Measurements from ENCODE around the gene TMED6. TPM values are rescaled to one million over a fixed set of nuclear protein-coding genes. Genes with fewer than 3 reads are reported as not detected.
A peak's percentile ranks its signal among the peaks of the same experiment; 100 is the strongest.

TMED6 gene
- total RNA-seq, 1 experiment from 2014 or later = 0.72 TPM

DNA sequence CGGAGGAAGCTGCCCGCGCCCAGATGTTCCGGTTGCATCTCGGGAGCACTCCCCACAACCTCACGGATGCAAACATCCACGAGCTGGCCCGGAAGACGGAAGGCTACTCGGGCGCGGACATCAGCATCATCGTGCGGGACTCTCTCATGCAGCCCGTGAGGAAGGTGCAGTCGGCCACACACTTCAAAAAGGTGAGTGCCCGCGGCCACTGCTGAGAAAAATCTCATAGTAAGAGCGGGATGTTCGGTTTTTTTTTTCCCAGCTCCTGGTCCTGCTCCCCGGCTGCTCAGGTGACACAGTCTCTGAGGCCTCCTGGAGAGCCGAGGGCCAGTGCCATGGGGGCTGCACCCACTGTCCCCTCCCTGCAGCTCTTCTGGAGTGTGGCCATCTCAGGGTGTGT is 30.5 kb downstream of the TMED6 start:
- H3K27me3 Mint-ChIP-seq (ENCODE audit: low read depth) = no peaks in the 10 kb centered on the region
- peak overlapping the region; percentile 88; the same call in 1 of the 2 replicates for H3K27ac Mint-ChIP-seq
- no peaks in the 10 kb centered on the region for H3K4me1 Mint-ChIP-seq
- H3K36me3 Mint-ChIP-seq = peaks cover 71% of the 10 kb centered on the region
- POLR2A ChIA-PET = no interaction called here
- ATAC-seq (no peak), DNase-seq (ENCODE audit: low spot score) (no peak)
- no peaks in the 10 kb centered on the region for H3K9me3 Mint-ChIP-seq
- TF ChIP-seq, protein P1, sequence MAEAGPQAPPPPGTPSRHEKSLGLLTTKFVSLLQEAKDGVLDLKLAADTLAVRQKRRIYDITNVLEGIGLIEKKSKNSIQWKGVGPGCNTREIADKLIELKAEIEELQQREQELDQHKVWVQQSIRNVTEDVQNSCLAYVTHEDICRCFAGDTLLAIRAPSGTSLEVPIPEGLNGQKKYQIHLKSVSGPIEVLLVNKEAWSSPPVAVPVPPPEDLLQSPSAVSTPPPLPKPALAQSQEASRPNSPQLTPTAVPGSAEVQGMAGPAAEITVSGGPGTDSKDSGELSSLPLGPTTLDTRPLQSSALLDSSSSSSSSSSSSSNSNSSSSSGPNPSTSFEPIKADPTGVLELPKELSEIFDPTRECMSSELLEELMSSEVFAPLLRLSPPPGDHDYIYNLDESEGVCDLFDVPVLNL (CRISPR knock-in tag; IDR thresholded peaks at IDR 0.05; ENCODE audit: borderline replicate concordance, low read depth) = no peak
- TF ChIP-seq OVOL2 (CRISPR knock-in tag; IDR thresholded peaks at IDR 0.05; ENCODE audit: borderline replicate concordance) (no peak), TEAD1 (CRISPR knock-in tag; IDR thresholded peaks at IDR 0.05) (no peak), ZNF423 (CRISPR knock-in tag; IDR thresholded peaks at IDR 0.05) (no peak), NFATC4 (CRISPR knock-in tag; IDR thresholded peaks at IDR 0.05) (no peak), ZNF317 (CRISPR knock-in tag; IDR thresholded peaks at IDR 0.05; ENCODE audit: borderline replicate concordance, low read depth) (no peak), MYBL2 (CRISPR knock-in tag; IDR thresholded peaks at IDR 0.05) (no peak), NR2C2 (CRISPR knock-in tag; IDR thresholded peaks at IDR 0.05) (no peak)
- H3K4me3 Mint-ChIP-seq = no peak overlapping the region
- CTCF ChIA-PET = no interaction called here

DNA sequence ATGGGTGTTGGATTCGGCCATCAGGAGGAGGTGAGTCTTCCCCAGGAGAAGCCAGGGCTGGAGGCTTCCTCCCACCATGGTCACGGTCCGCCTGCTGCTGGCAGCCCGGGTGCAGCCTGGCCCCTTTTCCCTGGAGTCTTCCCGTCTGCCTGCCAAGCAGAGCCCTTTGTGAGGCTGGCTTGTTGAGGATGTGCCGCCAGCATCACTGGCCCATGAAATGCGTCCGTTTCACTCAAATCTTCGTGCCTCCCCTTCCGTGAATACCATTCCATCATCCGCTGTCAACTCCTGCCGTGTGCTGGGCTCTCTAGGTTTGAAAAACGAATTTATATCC is 30.9 kb downstream of the TMED6 start:
- ATAC-seq (no peak), DNase-seq (ENCODE audit: low spot score) (no peak)
- Mint-ChIP-seq H3K27me3 (ENCODE audit: low read depth) (no peaks in the 10 kb centered on the region), H3K9me3 (no peaks in the 10 kb centered on the region), H3K27ac (no peak overlapping the region; the same call in 1 of the 2 replicates), H3K4me3 (no peak overlapping the region), H3K36me3 (peaks cover 71% of the 10 kb centered on the region), H3K4me1 (no peaks in the 10 kb centered on the region)
- POLR2A ChIA-PET = no interaction called here
- no peak for TF ChIP-seq ZNF263 (CRISPR knock-in tag; IDR thresholded peaks at IDR 0.05; ENCODE audit: low read depth)
- TF ChIP-seq JAZF1 (CRISPR knock-in tag; IDR thresholded peaks at IDR 0.05) = no peak
- TF ChIP-seq ZNF671 (CRISPR knock-in tag; IDR thresholded peaks at IDR 0.05) = no peak
- no peak for TF ChIP-seq SP1 (CRISPR knock-in tag; conservative IDR thresholded peaks at IDR 0.05)
- TF ChIP-seq ESRRA (CRISPR knock-in tag; IDR thresholded peaks at IDR 0.05; ENCODE audit: borderline replicate concordance) = no peak
- no peak for TF ChIP-seq RORB (CRISPR knock-in tag; IDR thresholded peaks at IDR 0.05)
- CTCF ChIA-PET = no interaction called here

DNA sequence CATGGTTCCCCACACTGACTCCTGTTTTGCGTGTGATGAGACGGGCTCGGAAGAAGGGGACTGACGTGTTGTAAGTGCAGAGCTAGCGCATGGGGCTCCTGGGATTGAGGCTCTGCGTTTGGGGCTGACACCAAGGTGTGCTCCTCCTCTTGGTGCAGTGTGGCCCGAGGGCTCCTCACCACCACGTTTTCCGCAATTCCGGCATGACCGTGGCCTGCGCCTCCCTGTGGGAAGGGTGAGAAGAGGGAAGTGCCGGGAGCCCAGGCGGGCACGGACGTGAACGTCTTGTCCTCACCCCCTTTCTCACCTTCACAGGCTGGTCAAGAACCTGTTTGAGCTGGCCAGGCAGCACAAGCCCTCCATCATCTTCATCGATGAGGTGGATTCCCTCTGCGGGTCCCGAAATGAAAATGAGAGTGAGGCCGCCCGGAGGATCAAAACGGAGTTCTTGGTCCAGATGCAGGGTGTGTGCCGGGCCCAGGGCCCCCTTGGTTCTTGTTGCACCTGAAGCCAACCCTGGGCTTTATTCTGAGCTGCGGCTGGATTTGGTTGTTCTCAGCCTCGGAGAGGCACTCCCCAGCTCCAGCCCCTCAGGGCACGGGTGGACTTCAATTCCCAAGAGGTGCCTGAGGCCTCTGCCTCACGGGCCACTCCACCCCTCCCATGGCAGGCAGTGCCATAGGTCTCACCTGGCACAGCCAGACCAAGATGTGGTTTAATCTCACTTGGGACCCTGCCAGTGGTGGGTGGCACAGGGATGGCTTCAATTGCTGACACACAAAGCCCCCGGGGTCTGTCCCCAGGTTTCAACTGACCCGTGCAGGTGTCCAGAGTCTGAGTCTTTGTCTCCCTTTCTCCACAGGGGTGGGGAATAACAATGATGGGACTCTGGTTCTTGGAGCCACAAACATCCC is 31.5 kb downstream of the TMED6 start:
- ATAC-seq (no peak), DNase-seq (ENCODE audit: low spot score) (no peak)
- Mint-ChIP-seq H3K9me3 (no peaks in the 10 kb centered on the region), H3K4me3 (no peak overlapping the region), H3K27me3 (ENCODE audit: low read depth) (no peaks in the 10 kb centered on the region), H3K27ac (peak overlapping the region; percentile 82; the same call in 1 of the 2 replicates), H3K36me3 (peaks cover 70% of the 10 kb centered on the region), H3K4me1 (no peaks in the 10 kb centered on the region)
- POLR2A ChIA-PET = no interaction called here
- TF ChIP-seq, protein P2, sequence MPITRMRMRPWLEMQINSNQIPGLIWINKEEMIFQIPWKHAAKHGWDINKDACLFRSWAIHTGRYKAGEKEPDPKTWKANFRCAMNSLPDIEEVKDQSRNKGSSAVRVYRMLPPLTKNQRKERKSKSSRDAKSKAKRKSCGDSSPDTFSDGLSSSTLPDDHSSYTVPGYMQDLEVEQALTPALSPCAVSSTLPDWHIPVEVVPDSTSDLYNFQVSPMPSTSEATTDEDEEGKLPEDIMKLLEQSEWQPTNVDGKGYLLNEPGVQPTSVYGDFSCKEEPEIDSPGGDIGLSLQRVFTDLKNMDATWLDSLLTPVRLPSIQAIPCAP (CRISPR knock-in tag; IDR thresholded peaks at IDR 0.05) = no peak
- CTCF ChIA-PET = no interaction called here

DNA sequence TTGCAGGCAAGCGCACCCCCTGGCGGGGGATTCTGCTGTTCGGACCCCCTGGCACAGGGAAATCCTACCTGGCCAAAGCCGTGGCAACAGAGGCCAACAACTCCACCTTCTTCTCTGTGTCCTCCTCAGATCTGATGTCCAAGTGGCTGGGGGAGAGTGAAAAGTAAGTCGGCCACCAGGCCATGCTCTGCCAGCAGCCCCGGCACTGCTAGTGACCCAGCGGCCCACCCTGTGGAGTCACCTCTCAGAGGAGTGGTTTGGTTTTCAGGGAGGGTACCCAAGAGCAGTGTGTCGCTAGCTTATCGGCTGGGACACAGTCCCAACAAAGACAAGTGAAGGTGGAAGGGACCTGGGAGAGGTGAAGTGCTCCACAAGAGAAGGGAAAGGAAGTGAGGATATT is 32.2 kb downstream of the TMED6 start:
- CTCF ChIA-PET = no interaction called here
- peaks cover 64% of the 10 kb centered on the region for H3K36me3 Mint-ChIP-seq
- H3K27ac Mint-ChIP-seq = peak overlapping the region; percentile 82; the same call in 1 of the 2 replicates
- POLR2A ChIA-PET = no interaction called here
- no peak for DNase-seq (ENCODE audit: low spot score)
- H3K27me3 Mint-ChIP-seq (ENCODE audit: low read depth) = no peaks in the 10 kb centered on the region
- no peaks in the 10 kb centered on the region for H3K9me3 Mint-ChIP-seq
- no peak overlapping the region for H3K4me3 Mint-ChIP-seq
- no peak for ATAC-seq
- H3K4me1 Mint-ChIP-seq = no peaks in the 10 kb centered on the region
- no peak for TF ChIP-seq FOXP1 (CRISPR knock-in tag; IDR thresholded peaks at IDR 0.05; ENCODE audit: borderline replicate concordance)
- TF ChIP-seq, protein P3, sequence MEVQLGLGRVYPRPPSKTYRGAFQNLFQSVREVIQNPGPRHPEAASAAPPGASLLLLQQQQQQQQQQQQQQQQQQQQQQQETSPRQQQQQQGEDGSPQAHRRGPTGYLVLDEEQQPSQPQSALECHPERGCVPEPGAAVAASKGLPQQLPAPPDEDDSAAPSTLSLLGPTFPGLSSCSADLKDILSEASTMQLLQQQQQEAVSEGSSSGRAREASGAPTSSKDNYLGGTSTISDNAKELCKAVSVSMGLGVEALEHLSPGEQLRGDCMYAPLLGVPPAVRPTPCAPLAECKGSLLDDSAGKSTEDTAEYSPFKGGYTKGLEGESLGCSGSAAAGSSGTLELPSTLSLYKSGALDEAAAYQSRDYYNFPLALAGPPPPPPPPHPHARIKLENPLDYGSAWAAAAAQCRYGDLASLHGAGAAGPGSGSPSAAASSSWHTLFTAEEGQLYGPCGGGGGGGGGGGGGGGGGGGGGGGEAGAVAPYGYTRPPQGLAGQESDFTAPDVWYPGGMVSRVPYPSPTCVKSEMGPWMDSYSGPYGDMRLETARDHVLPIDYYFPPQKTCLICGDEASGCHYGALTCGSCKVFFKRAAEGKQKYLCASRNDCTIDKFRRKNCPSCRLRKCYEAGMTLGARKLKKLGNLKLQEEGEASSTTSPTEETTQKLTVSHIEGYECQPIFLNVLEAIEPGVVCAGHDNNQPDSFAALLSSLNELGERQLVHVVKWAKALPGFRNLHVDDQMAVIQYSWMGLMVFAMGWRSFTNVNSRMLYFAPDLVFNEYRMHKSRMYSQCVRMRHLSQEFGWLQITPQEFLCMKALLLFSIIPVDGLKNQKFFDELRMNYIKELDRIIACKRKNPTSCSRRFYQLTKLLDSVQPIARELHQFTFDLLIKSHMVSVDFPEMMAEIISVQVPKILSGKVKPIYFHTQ (CRISPR knock-in tag; IDR thresholded peaks at IDR 0.05) = no peak
- TF ChIP-seq NR1H2 (CRISPR knock-in tag; IDR thresholded peaks at IDR 0.05) = no peak
- no peak for TF ChIP-seq TCF7 (CRISPR knock-in tag; IDR thresholded peaks at IDR 0.05; ENCODE audit: low read depth)
- no peak for TF ChIP-seq OVOL2 (CRISPR knock-in tag; IDR thresholded peaks at IDR 0.05; ENCODE audit: borderline replicate concordance)
- TF ChIP-seq NFE2L1 (CRISPR knock-in tag; IDR thresholded peaks at IDR 0.05) = no peak
- TF ChIP-seq, protein P4, sequence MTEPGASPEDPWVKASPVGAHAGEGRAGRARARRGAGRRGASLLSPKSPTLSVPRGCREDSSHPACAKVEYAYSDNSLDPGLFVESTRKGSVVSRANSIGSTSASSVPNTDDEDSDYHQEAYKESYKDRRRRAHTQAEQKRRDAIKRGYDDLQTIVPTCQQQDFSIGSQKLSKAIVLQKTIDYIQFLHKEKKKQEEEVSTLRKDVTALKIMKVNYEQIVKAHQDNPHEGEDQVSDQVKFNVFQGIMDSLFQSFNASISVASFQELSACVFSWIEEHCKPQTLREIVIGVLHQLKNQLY (CRISPR knock-in tag; IDR thresholded peaks at IDR 0.05) = no peak
- TF ChIP-seq, protein P5, sequence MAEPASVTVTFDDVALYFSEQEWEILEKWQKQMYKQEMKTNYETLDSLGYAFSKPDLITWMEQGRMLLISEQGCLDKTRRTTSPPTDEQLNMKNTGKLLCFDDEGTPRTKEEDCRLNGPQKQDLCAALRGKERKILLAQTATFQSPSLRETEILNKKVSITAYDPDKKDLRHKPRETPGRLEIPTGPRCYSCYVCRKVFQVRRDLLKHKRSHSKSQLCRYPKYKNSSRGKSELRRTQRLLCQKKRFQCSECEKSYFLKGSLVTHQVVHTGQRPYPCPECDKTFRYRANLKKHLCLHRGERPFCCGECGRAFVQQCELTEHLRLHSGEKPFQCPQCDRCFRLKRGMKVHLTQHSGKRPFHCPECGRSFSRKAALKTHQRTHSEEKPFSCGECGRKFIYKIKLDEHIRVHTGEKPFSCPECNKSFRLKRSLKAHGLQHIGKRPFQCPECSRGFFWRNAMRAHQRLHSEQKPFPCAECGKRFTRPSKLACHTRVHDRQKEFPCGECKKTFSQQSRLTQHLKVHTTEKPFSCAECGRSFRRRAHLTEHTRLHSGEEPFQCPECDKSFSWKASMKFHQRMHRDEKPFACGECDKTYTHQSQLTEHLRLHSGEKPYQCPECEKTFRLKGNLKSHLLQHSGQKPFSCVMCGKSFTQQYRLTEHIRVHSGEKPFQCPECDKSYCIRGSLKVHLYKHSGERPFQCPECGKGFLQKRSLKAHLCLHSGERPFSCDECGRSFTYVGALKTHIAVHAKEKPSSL (CRISPR knock-in tag; conservative IDR thresholded peaks at IDR 0.05) = no peak

Measured in WTC11 (cell line).